Progenitor cell of endocrine pancreas (in vitro differentiated cells): Measurements from ENCODE around the gene PRICKLE4. TPM values are rescaled to one million over a fixed set of nuclear protein-coding genes. Genes with fewer than 3 reads are reported as not detected.

Experiments used
- DNase-seq: peaks from one replicate; pipeline ENCODE4 v3.0.0; 2021; ENCODE audit warnings: low spot score; ENCODE audit not compliant: unreplicated experiment
- H3K27ac Mint-ChIP-seq: 2 replicates; pipeline ENCODE4 v1.8.0; 2021; ENCODE audit warnings: mild to moderate bottlenecking, moderate library complexity, mixed read lengths
- H3K27me3 Mint-ChIP-seq: 2 replicates; pipeline ENCODE4 v1.8.0; 2021; ENCODE audit warnings: mixed read lengths
- H3K36me3 Mint-ChIP-seq: 2 replicates; pipeline ENCODE4 v1.8.0; 2022; ENCODE audit warnings: mixed read lengths; ENCODE audit not compliant: insufficient read depth
- H3K4me1 Mint-ChIP-seq: 2 replicates; pipeline ENCODE4 v1.8.0; 2021; ENCODE audit warnings: low read depth, mixed read lengths
- H3K4me3 Mint-ChIP-seq: 2 replicates; pipeline ENCODE4 v1.8.0; 2021; ENCODE audit warnings: low read depth, mild to moderate bottlenecking, moderate library complexity, mixed read lengths
- H3K9me3 Mint-ChIP-seq: 2 replicates; pipeline ENCODE4 v1.8.0; 2021; ENCODE audit warnings: low read depth, mixed read lengths
- CTCF ChIP-seq: fragments of 200-600 bp; sonication (generic); IDR thresholded peaks from one replicate; pipeline ENCODE4 v1.5.0; 2021; ENCODE audit warnings: antibody characterized with exemption, mild to moderate bottlenecking; ENCODE audit not compliant: unreplicated experiment
- total RNA-seq: library from RNA; stranded (reverse); gene quantifications from 2 replicates; pipeline ENCODE4 v1.2.1, GENCODE V29; 2021

The PRICKLE4 gene
- total RNA-seq, 1 donor from 2014 or later = 4.9 TPM

- no peak for DNase-seq
- H3K4me1 Mint-ChIP-seq = peaks cover 7% of the 10 kb centered on the region
- TF ChIP-seq CTCF = no peak
- no peaks in the 10 kb centered on the region for H3K36me3 Mint-ChIP-seq
- peaks cover 21% of the 10 kb centered on the region for H3K27me3 Mint-ChIP-seq
- no peaks in the 10 kb centered on the region for H3K9me3 Mint-ChIP-seq
- H3K4me3 Mint-ChIP-seq = no peak overlapping the region
- H3K27ac Mint-ChIP-seq = no peak overlapping the region
These were observed 43.6 kb upstream of the PRICKLE4 start for GRCh38 chr6:41736800-41737555.

- Mint-ChIP-seq H3K4me1 (peaks cover 7% of the 10 kb centered on the region), H3K4me3 (no peak overlapping the region), H3K27ac (no peak overlapping the region), H3K9me3 (no peaks in the 10 kb centered on the region), H3K36me3 (no peaks in the 10 kb centered on the region), H3K27me3 (peaks cover 16% of the 10 kb centered on the region)
- no peak for TF ChIP-seq CTCF
- no peak for DNase-seq
These were observed 42.9 kb upstream of the PRICKLE4 start for GRCh38 chr6:41737591-41738130.

- Mint-ChIP-seq H3K4me1 (peaks cover 7% of the 10 kb centered on the region), H3K9me3 (no peaks in the 10 kb centered on the region), H3K27me3 (peaks cover 9% of the 10 kb centered on the region), H3K27ac (no peak overlapping the region), H3K4me3 (no peak overlapping the region), H3K36me3 (no peaks in the 10 kb centered on the region)
- no peak for TF ChIP-seq CTCF
- DNase-seq = no peak
These were observed 41.5 kb upstream of the PRICKLE4 start for GRCh38 chr6:41739041-41739440.

GRCh38 chr6:41740366-41741162, 40.0 kb upstream of the PRICKLE4 start:
- H3K4me1 Mint-ChIP-seq = peaks cover 7% of the 10 kb centered on the region
- no peak overlapping the region for H3K27ac Mint-ChIP-seq
- H3K4me3 Mint-ChIP-seq = no peak overlapping the region
- no peaks in the 10 kb centered on the region for H3K36me3 Mint-ChIP-seq
- no peak for TF ChIP-seq CTCF
- DNase-seq = no peak
- H3K9me3 Mint-ChIP-seq = no peaks in the 10 kb centered on the region
- peaks cover 12% of the 10 kb centered on the region for H3K27me3 Mint-ChIP-seq
